HepG2 (cell line): Measurements from ENCODE around the gene POLR3GL.
A peak's percentile ranks its signal among the peaks of the same experiment; 100 is the strongest.

Experiments used
- CENPT ChIP-seq: sonication (generic); formaldehyde crosslinking; IDR thresholded peaks from 2 replicates; pipeline ENCODE4 v1.8.0; 2022; ENCODE audit warnings: low read depth, mild to moderate bottlenecking, moderate library complexity, missing genetic modification reagents
- CTCF ChIP-seq: sonication (generic); formaldehyde crosslinking; IDR thresholded peaks from 2 replicates; pipeline ENCODE4 v1.5.0; 2020; ENCODE audit warnings: mild to moderate bottlenecking, missing genetic modification reagents, moderate library complexity
- DNMT1 ChIP-seq: sonication (generic); formaldehyde crosslinking; IDR thresholded peaks from 2 replicates; pipeline ENCODE4 v1.5.1; 2020; ENCODE audit warnings: mild to moderate bottlenecking, missing genetic modification reagents
- IKZF5 ChIP-seq: IDR thresholded peaks from 2 replicates; pipeline ENCODE4 v1.6.1; 2018; ENCODE audit warnings: missing genetic modification reagents, mild to moderate bottlenecking, missing compliant biosample characterization
- KDM5A ChIP-seq: fragments of 200-600 bp; sonication (generic); IDR thresholded peaks from 2 replicates; pipeline ENCODE4 v1.7.0; 2018; ENCODE audit warnings: antibody characterized with exemption, mild to moderate bottlenecking, low read length, borderline replicate concordance
- PTBP1 ChIP-seq: fragments of 200-400 bp; formaldehyde crosslinking; IDR thresholded peaks from 2 replicates; pipeline ENCODE4 v1.6.1; 2018; ENCODE audit warnings: low read length, low read depth; ENCODE audit not compliant: poor library complexity, severe bottlenecking
- TOPORS ChIP-seq: sonication (generic); formaldehyde crosslinking; IDR thresholded peaks from 2 replicates; pipeline ENCODE4 v1.8.0; 2023; ENCODE audit warnings: mild to moderate bottlenecking, missing genetic modification reagents
- ZFX ChIP-seq: sonication (generic); formaldehyde crosslinking; IDR thresholded peaks from 2 replicates; pipeline ENCODE4 v1.4.0; 2020; ENCODE audit warnings: mild to moderate bottlenecking, low read depth, missing genetic modification reagents, moderate library complexity
- ZNF33A ChIP-seq: sonication (generic); formaldehyde crosslinking; IDR thresholded peaks from 2 replicates; pipeline ENCODE4 v1.5.1; 2020; ENCODE audit warnings: missing genetic modification reagents, mild to moderate bottlenecking, moderate library complexity, borderline replicate concordance
- ZNF564 ChIP-seq: sonication (generic); formaldehyde crosslinking; IDR thresholded peaks from 2 replicates; pipeline ENCODE4 v1.8.1; 2023; ENCODE audit warnings: mild to moderate bottlenecking, missing genetic modification reagents

- TF ChIP-seq ZNF564 (CRISPR knock-in tag) (no peak), KDM5A (no peak), DNMT1 (CRISPR knock-in tag) (no peak), CTCF (CRISPR knock-in tag) (no peak), TOPORS (CRISPR knock-in tag) (no peak), IKZF5 (no peak), CENPT (CRISPR knock-in tag) (no peak), PTBP1 (no peak), ZNF33A (CRISPR knock-in tag) (no peak), ZFX (0 out of 2 replicates have a peak, but pooled peaks have one; percentile 19)
These were observed 25.9 kb downstream of the POLR3GL start for GRCh38 chr1:145990249-145990855.
